Erythroblast (primary cell): Measurements from ENCODE around the gene NCCRP1.

Experiments
- GATA1 ChIP-seq: IDR thresholded peaks from 2 replicates; pipeline ENCODE4 v1.6.1; 2011; ENCODE audit warnings: low read depth, mild to moderate bottlenecking, control low read depth, low read length, moderate library complexity
- POLR2A ChIP-seq: IDR thresholded peaks from 2 replicates; pipeline ENCODE4 v1.6.1; 2011; ENCODE audit warnings: mild to moderate bottlenecking, low read length

GRCh38 chr19:39172700-39173501, 23.9 kb upstream of the NCCRP1 start:
- TF ChIP-seq POLR2A = no peak
- TF ChIP-seq GATA1 = no peak
